HG02973 (cell line): ENCODE data around the gene PLXNC1.

ENCODE experiments used
- ATAC-seq: cut with Tn5 transposase; IDR thresholded peaks from one replicate; pipeline ENCODE4 v1.9.1; 2021; ENCODE audit warnings: moderate library complexity; ENCODE audit not compliant: unreplicated experiment

PLXNC1 gene

DNA sequence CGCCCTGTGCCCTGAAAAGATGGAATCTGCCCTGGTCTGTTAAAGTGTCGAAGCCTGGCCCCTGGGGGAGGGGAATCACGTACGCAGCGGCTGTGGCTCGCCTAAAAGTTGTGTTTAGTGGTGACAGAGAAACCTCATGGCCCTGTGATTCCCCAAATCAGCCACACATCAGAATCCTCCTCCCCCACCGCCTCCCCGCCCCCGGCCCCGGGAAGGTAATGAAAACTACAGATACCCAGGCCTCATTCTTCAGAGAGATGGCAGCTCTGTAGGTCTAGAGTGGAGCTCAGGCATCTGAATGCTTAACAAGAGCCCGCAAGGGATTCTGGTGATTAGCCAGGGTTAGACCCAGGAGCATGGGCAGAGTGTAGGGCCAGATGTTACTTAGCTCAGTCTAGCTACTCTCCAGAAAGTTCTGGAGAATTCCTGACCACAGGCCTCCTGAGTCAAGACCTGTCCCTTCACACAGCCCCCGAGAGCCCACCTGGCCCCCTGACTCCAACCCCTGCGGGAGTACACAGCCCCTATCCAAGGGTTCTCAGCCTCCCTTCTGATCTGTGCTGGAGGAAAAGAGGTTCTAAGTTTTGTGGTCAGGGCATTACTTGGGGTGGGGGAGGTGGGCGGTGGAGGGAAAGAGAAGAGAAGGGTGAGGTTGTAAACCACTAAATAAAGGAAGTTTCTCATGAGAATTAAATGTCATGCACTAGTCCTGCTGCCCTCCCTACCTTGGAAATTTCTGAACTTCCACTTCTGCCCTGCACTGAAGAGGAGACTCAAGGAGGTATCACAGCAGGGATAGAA lies 114.8 kb downstream of the PLXNC1 start:
- peak; percentile 21 for ATAC-seq

DNA sequence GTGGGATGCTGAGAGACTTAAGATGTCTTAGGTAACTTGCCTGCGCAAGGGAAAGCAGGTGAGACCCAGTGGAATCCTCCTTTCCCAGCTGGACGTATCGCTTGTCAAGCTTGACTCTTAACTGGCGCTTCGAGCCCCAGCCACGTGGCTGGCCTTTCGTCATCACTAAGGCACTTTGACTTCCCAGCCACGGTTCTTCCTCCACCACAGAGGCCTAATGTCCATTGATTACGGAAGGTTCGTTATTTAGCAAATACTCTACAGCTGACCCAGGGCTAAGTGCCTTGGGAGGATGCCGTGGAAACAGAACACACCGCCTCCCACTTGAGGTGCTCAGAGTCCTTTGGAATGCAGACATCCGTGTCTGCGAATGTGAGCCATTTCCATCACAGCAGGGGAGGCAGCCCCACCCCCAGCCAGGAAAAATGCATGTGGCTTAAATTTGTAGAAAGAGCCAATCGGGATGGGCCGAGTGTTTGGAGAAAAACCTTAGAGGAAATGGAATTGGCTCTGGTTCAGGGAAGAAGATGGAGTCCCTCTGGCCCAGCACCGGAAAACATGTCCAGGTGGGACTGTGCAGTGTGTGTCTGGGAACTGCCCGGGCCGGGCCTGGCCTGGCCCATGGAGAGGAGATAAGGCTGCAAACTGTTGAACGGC lies 115.7 kb downstream of the PLXNC1 start:
- ATAC-seq = no peak

DNA sequence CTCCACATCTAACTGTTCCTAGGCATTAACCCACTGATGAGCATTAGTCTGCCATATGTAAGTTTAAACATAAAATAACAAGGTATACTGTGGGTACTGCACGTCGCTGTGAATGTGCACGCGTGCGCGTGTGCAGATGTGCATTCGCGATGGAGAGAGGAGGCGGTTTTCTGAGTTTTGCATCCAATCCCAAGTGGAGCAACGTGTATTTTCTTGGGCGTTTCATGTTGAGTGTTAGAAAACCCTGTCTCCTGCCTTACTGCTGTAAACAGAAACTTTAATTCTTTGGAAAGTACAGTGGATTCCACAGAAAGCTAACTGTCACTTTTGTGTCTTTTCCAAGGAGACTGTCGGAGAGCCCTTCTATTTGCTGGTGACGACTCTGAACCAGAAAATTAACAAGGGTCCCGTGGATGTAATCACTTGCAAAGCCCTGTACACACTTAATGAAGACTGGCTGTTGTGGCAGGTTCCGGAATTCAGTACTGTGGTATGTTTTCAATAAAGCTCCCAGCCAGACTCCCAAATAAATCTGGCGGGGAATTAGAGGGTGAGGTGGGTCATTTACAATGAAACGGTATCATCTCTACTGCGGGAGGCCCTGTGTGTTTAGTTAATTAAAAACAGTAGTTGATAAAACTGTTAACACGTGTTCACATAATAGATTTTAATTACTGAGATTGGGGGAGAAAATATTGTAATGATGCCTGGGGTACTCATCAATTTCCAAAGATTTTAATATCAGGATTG lies 116.5 kb downstream of the PLXNC1 start:
- no peak for ATAC-seq

DNA sequence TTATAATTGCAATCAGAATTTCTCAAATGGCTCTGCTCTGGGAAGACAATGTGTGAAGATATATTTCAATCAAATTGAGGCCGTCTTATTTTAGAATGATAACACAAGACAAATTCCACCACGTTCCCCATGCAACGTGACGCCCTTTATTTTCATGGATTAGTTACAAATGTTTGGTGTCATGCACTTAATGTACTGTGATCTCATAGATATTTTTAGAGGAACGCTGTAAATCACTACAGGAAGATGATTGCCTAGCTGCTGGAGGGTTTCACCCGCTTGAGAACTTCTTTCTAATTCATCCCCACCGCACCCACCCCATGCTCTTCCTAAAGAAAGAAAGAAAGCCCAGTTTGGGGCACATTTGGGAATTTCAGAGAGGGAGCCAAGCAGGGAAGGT lies 117.2 kb downstream of the PLXNC1 start:
- no peak for ATAC-seq

DNA sequence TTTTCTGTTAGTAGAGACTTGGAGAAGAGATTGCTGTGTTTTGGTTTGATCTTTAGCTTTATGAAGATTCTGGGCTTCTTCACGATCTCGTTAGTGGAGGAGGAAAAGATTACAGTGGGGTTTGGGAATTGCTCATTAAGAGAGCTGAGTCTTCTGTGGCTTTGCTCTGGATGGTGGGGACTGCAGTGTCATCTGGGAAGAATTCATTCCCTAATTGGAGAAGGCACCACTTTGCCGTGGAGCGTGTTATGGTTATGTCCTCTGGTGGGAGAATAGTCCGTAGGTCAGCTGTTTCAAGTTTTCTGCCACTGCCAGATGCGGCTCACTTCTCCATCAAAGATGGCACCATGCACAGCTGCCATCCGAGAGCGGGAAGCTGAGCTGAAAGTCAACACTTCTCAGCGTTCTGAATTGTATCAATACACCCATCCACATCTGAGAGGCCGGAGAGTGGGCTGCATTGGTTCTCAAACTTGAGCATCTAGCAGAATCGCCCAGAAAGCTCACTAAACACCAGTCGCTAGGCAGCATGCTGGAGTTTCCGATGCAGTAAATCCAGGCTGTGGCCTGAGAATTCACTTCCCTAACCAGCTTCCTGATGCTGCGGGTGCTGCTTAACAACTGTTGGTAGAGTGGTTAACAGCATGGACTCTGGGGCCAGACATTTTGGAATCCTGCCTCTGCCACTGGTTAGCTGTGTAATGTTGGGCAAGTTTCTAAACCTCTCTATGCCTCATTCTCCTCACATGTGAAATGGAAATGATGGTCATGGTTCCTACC lies 117.8 kb downstream of the PLXNC1 start:
- no peak for ATAC-seq

- ATAC-seq = no peak
These were observed 118.6 kb downstream of the PLXNC1 start for GRCh38 chr12:94266796-94267536.

DNA sequence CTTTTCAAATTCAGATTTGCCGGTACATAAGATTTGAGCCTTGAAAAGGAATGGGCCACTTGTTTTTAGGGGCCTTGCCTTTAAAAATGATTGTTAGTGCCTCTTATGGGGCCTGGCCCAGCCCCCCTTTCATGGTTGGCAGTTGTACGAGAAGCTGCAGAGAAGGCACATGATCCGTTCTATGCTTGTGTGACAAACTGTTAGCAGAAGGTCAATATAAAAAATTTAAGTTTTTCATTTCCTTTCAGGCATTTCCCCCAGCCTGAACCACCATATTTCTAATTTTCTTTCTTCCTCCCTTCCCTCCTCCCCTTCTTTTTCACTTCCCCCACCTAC lies 119.1 kb downstream of the PLXNC1 start:
- no peak for ATAC-seq

GRCh38 chr12:94267921-94268471 lies 119.6 kb downstream of the PLXNC1 start:
- ATAC-seq = no peak

- ATAC-seq = no peak
These were observed 121.1 kb downstream of the PLXNC1 start for GRCh38 chr12:94269316-94269999.

GRCh38 chr12:94271351-94271750 lies 123.0 kb downstream of the PLXNC1 start:
- ATAC-seq = no peak

GRCh38 chr12:94272280-94272679 lies 123.9 kb downstream of the PLXNC1 start:
- no peak for ATAC-seq

- no peak for ATAC-seq
These were observed 124.9 kb downstream of the PLXNC1 start for GRCh38 chr12:94273272-94273671.

GRCh38 chr12:94276725-94277124 lies 128.3 kb downstream of the PLXNC1 start:
- no peak for ATAC-seq

- ATAC-seq = no peak
These were observed 129.1 kb downstream of the PLXNC1 start for GRCh38 chr12:94277426-94278000.

DNA sequence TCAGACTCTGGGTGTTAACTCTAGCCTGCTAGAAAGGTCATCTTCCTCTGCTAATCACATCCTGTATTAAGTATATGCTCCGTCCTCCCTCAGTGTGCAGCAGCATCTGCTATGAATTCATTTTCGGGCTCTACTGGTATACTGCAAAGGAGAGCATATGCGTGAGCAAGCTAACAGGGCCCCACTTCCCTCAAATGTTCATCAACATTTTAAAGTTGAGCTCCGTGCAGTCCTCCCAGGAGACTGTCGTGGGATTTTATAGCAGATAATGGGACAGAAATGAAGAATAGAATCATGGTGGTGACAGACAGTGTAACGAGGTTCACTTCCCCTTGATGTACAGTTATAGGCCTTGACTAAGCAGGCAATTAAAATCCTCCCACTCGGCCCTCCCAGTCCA lies 131.7 kb downstream of the PLXNC1 start:
- no peak for ATAC-seq

GRCh38 chr12:94282675-94283074 lies 134.3 kb downstream of the PLXNC1 start:
- ATAC-seq = no peak

DNA sequence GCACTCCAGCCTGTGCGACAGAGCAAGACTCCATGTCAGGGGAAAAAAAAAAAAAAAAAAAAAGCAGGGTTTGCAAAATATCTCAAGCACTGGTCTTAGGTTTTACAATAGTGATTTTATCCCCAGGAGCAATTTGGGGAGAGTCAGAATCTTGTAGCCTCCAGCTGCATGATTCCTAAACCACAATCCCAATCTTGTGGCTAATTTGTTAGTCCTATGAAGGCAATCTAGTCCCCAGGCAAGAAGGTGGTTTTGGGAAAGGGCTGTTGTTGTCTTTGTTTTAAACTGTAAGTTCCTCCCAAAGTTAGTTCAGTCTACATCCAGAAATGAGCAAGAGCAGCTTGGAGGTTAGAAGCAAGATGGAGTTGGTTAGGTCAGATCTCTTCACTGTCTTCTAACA lies 135.7 kb downstream of the PLXNC1 start:
- no peak for ATAC-seq

DNA sequence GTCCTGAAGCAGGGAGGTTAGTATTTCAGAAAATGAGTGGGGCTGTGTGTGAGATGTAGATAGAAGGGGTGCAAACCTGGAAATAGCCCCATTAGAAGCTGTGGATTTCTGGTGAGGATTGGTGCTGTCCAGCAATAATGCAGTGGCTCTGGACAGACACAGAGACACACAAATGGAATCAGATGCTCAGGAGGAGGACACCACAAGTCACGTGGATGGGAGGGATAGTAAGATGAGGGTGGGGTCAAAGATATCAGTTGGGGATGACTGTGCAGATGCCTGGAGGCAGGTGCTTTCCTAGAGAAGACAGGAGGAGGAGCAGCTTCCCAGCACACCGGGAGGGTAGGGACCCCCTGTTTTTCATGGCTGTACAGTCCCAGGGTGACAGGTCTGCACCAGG lies 136.5 kb downstream of the PLXNC1 start:
- no peak for ATAC-seq

GRCh38 chr12:94285943-94286582 lies 137.7 kb downstream of the PLXNC1 start:
- ATAC-seq = no peak
